OCI-LY7 (cell line): ENCODE results near the gene OGT.

Experiments
- CTCF ChIP-seq: fragments of 200-600 bp; sonication (generic); conservative IDR thresholded peaks from 2 replicates; pipeline ENCODE4 v1.5.1; 2014; ENCODE audit warnings: mild to moderate bottlenecking, antibody characterized with exemption, low read length, moderate library complexity, mixed read lengths
- EZH2phosphoT487 ChIP-seq: fragments of 200-600 bp; sonication (generic); IDR thresholded peaks from 2 replicates; pipeline ENCODE4 v1.6.1; 2018; ENCODE audit warnings: low read depth, borderline replicate concordance, mild to moderate bottlenecking, mixed run types, antibody characterized with exemption, low read length, moderate library complexity, mixed read lengths

GRCh38 chrX:71525316-71525715 is 7.6 kb upstream of the OGT start:
- TF ChIP-seq CTCF, result no peak
- TF ChIP-seq EZH2phosphoT487, result no peak
